Natural killer cell treated with Interleukin-12 subunit alpha and Interleukin-12 subunit beta and Interleukin-15 and Interleukin-18, amount 100 ng/mL, for 72 hours (primary cell): ENCODE results near the gene CTXN2. TPM values are rescaled to one million over a fixed set of nuclear protein-coding genes. Genes with fewer than 3 reads are reported as not detected.

Source experiments
- ATAC-seq, 2 donors: fragments of 150-1000 bp; cut with Tn5 transposase in 1 of 2; sonication (Bioruptor Pico), chemical (Tn5 transposase) in 1 of 2; 2 replicates each; pipeline ENCODE4 v1.10.0; 2021
- DNase-seq: peaks from one replicate; pipeline ENCODE4 v3.0.0; 2022; ENCODE audit warnings: low spot score
- H3K27ac Mint-ChIP-seq, 2 donors: 1 replicate in 1 of 2; 2 replicates in 1 of 2; pipeline ENCODE4 v1.8.0; 2022; ENCODE audit warnings: mixed read lengths in 2 of 2, mild to moderate bottlenecking in 1 of 2, moderate library complexity in 1 of 2
- H3K27me3 Mint-ChIP-seq, 2 donors: 1 replicate in 1 of 2; 2 replicates in 1 of 2; pipeline ENCODE4 v1.8.0; 2022; ENCODE audit warnings: mixed read lengths in 2 of 2
- H3K36me3 Mint-ChIP-seq: one replicate; pipeline ENCODE4 v1.8.0; 2022; ENCODE audit warnings: mixed read lengths
- H3K4me1 Mint-ChIP-seq, 2 donors: 1 replicate in 1 of 2; 2 replicates in 1 of 2; pipeline ENCODE4 v1.8.0; 2022; ENCODE audit warnings: low read depth in 2 of 2, mixed read lengths in 2 of 2, mild to moderate bottlenecking in 1 of 2
- H3K4me3 Mint-ChIP-seq: one replicate; pipeline ENCODE4 v1.8.0; 2022; ENCODE audit warnings: mixed read lengths
- H3K9me3 Mint-ChIP-seq: 2 replicates; pipeline ENCODE4 v1.8.0; 2022; ENCODE audit warnings: mixed read lengths
- total RNA-seq, 2 donors: library from RNA; stranded (reverse); gene quantifications; one replicate each; pipeline ENCODE4 v1.2.3, GENCODE V29; 2022

CTXN2 gene
- total RNA-seq, 2 donors from 2014 or later: not detected

DNA sequence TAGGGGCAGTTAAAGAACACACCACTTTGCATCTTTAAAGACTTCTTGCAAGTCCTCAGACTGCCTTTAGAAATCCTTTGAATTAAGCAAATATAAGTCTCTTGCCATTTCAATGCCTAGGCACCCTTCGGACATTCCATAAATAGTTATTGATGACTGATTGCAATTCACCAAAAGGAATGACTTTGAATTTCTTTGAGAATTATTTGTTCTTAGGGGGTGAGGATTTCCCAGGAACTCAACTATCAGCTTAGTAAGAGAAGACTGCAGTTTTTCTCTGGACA, 12.9 kb upstream of the CTXN2 start:
- peak overlapping the region; percentile 36 for H3K4me3 Mint-ChIP-seq
- no peak for ATAC-seq
- peaks cover 14 to 16% of the 10 kb centered on the region in 2 donors for H3K27me3 Mint-ChIP-seq
- DNase-seq: no peak
- H3K4me1 Mint-ChIP-seq: peaks cover 9 to 10% of the 10 kb centered on the region in 2 donors
- H3K36me3 Mint-ChIP-seq: no peaks in the 10 kb centered on the region
- no peak overlapping the region for H3K27ac Mint-ChIP-seq
- H3K9me3 Mint-ChIP-seq: no peaks in the 10 kb centered on the region

DNA sequence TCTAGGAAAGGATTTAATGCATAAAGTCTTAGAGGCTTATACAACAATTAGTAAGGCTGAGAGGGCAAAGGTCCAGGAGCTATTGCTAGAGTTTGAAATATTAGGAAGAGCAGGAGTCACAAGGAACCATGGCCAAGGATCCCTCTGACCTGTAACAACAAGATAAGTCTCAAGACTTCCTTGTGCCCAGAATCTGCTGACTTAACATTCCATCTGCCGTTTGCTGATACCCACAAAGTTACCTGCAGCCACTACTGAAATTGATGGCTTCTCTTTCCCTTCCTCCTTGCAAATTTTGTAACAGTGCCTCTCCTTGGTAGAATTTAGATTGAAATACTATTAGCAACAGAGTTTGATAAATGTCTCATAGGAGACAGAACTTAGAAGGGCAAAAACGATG, 8.7 kb upstream of the CTXN2 start:
- Mint-ChIP-seq H3K4me3 (no peak overlapping the region), H3K36me3 (no peaks in the 10 kb centered on the region), H3K9me3 (no peaks in the 10 kb centered on the region), H3K27me3 (peaks cover 17 to 40% of the 10 kb centered on the region in 2 donors), H3K4me1 (no peaks in the 10 kb centered on the region), H3K27ac (no peak overlapping the region)
- DNase-seq (no peak), ATAC-seq (no peak)

DNA sequence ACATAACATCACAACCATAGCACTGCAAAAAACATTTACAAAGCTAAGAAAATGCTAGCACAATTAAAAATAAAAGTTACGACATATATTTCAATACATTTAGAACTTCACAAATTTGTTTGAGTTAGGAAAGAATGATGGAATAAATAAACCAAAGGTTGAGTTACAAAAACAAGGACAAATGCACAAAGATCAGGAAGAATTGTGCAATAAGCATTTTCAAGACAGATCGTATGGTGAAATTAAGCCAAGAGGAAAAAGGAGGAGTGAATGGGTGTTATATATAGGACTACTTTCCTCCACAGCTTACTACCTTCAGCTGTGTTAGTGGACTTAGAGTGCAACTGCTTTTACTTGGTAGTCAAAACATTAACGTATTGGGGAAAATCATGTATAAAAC, 5.9 kb upstream of the CTXN2 start:
- DNase-seq: no peak
- H3K9me3 Mint-ChIP-seq: no peaks in the 10 kb centered on the region
- no peak overlapping the region for H3K4me3 Mint-ChIP-seq
- ATAC-seq: no peak
- H3K4me1 Mint-ChIP-seq: no peaks in the 10 kb centered on the region
- no peak overlapping the region for H3K27ac Mint-ChIP-seq
- no peaks in the 10 kb centered on the region for H3K36me3 Mint-ChIP-seq
- peaks cover 14 to 32% of the 10 kb centered on the region in 2 donors for H3K27me3 Mint-ChIP-seq

DNA sequence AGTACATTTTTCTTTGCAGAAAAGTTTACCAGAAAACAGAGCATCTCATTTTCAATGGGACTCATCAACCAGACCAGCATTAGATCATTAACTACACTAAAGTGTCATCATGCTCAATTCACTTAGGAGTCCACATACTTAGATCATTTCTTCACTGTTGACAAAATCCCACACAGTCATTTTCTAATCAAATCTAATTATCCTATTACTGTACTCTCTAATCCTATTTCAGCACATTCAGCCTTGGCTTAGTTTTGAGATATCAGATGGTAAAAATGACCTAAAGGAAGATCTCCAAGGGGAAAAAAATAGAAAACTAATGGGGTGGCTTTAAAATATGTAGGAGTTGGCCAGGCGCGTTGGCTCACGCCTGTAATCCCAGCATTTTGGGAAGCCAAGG, 5.2 kb upstream of the CTXN2 start:
- DNase-seq (no peak), ATAC-seq (no peak)
- Mint-ChIP-seq H3K36me3 (no peaks in the 10 kb centered on the region), H3K4me1 (no peaks in the 10 kb centered on the region), H3K27ac (no peak overlapping the region), H3K9me3 (peaks cover 4% of the 10 kb centered on the region), H3K4me3 (no peak overlapping the region), H3K27me3 (peaks cover 18 to 40% of the 10 kb centered on the region in 2 donors)

DNA sequence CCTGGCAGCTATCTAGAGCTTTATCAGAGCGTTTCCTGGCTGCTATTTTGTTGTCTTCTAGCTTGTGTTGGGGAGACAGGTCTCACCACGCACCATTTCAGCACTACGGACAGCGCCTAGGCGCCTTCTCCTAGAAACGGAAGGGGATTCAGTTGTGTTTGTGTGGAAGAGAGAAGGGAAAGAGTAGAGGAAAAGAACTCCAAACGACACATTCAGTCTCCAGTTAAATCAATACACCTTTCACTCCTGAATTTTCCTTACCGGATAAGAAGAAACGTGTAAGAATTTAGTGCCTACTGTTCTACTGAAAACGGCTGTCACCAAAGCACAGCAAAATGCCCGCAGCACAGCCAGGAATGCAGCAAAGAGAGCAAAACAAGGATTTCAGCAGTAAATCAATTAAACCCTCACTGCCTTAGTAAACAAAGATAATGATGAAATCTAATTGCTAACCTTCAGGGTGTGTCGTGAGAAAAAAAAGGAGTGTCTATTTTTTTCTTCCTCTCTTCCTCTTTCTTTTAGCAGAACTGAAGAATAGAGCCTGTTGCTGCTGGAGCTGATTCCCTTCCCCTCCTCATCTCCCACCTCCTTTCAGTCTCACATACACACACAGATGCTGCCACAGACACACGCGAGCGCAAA, 412 bp upstream of the CTXN2 start:
- peaks cover 19 to 27% of the 10 kb centered on the region in 2 donors for H3K27me3 Mint-ChIP-seq
- ATAC-seq: no peak
- no peak for DNase-seq
- H3K9me3 Mint-ChIP-seq: peaks cover 9% of the 10 kb centered on the region
- H3K4me3 Mint-ChIP-seq: no peak overlapping the region
- no peaks in the 10 kb centered on the region for H3K36me3 Mint-ChIP-seq
- H3K27ac Mint-ChIP-seq: no peak overlapping the region
- peaks cover 0 to 2% of the 10 kb centered on the region in 2 donors for H3K4me1 Mint-ChIP-seq

DNA sequence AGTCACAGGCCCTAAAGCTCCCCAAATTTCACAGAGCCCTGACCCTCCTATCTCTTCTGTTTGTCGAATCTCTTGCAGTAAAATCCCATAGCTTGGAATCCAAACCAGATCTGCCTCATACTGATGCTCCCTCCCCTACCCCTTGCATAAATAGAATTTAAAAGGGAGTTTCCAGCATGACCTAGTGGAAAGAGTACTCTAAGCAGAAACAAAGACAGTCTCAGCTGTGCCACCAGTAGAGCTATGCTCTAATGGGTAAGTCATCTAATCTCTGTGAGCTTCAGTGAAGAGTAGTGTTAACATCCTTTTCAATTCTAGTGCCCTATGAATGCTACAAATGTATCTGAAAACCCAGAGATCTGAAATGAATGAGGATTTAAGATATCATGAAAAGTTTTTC, 10.6 kb downstream of the CTXN2 start:
- no peak for ATAC-seq
- Mint-ChIP-seq H3K27ac (no peak overlapping the region), H3K36me3 (no peaks in the 10 kb centered on the region)

DNA sequence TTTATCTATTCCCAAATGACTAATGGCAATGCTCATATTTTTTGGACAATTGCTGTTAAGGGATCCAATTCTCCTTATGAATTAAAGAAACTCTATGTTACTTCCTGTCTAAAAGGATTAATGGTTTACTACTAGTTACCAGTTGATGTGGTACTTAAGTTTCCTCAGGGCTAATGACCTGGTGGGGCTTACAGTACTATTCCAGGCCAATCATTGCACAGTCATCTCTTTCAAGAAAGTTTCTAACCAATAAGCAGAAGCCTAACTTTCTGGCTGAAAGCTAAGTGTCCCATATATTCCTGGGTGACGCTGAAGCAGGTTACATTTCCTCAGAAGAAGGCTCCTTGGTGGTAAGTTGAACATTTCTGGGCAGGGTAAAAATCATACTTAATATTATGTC, 14.5 kb downstream of the CTXN2 start, which contains the start of gene SLC12A1:
Gene SLC12A1, plus strand, starts transcription at position 322 of the 400 bp plus-strand sequence. CDS start 1,418 bp downstream, outside the sequence.
- no peaks in the 10 kb centered on the region for H3K4me1 Mint-ChIP-seq
- H3K27ac Mint-ChIP-seq: no peak within 1 kb of the TSS

More for the DNA sequence above, 10.6 kb downstream of the CTXN2 start:
- Mint-ChIP-seq H3K4me1 (no peaks in the 10 kb centered on the region), H3K4me3 (no peak overlapping the region), H3K27me3 (peaks cover 11 to 27% of the 10 kb centered on the region in 2 donors), H3K9me3 (no peaks in the 10 kb centered on the region)
- no peak for DNase-seq

DNA sequence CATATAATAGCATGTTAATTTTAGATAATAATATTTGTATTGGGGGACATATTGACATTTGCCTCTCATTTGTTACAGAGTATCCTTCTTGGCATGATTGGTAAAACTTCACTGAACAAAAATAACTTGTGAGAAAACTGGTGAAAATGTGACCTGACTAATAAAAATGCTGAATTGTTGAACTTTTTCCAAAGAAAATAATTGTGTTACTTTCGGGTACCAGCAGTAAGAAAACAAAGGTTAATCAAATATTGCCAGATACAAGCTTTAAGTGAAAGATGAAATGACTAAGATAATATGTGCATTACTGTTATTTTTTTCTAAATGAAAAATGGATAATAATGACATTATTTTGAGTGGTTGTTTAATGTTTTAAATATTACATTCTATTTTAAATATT, 29.8 kb downstream of the CTXN2 start:
- DNase-seq (no peak), ATAC-seq (no peak)
- no peaks in the 10 kb centered on the region for H3K36me3 Mint-ChIP-seq
- no peak overlapping the region for H3K4me3 Mint-ChIP-seq
- H3K9me3 Mint-ChIP-seq: peaks cover 3% of the 10 kb centered on the region
- H3K27ac Mint-ChIP-seq: no peak overlapping the region
- H3K27me3 Mint-ChIP-seq: peaks cover 7 to 30% of the 10 kb centered on the region in 2 donors
- H3K4me1 Mint-ChIP-seq: no peaks in the 10 kb centered on the region

More for the DNA sequence above, 14.5 kb downstream of the CTXN2 start, which contains the start of gene SLC12A1:
- DNase-seq (no peak), ATAC-seq (no peak)
- Mint-ChIP-seq H3K9me3 (no peaks in the 10 kb centered on the region), H3K27me3 (peaks cover 9 to 22% of the 10 kb centered on the region in 2 donors), H3K4me3 (no peak within 1 kb of the TSS), H3K36me3 (no peaks in the 10 kb centered on the region)

DNA sequence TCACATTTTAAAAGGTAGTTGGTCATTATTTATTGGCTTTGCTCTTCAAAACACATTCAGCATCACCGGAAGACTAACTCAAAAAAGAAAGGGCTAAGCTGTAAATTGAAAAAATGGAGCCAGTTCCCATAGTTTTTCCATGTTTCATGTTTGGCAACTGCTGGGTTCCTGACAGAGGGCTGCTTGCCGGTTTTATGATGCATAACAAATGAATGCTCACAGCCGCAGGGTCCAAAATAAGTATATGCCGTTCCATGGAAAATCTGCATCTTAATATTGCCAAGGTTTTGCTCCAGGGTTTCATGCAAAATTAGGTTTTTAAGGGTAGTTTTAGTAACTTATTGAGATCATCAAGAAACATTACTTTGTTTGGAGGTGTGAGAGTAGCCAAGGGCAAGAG, 30.4 kb downstream of the CTXN2 start:
- ATAC-seq: no peak
- no peak overlapping the region for H3K4me3 Mint-ChIP-seq
- H3K4me1 Mint-ChIP-seq: no peaks in the 10 kb centered on the region
- H3K27me3 Mint-ChIP-seq: peaks cover 7 to 30% of the 10 kb centered on the region in 2 donors
- H3K9me3 Mint-ChIP-seq: peaks cover 3% of the 10 kb centered on the region
- H3K27ac Mint-ChIP-seq: no peak overlapping the region
- no peaks in the 10 kb centered on the region for H3K36me3 Mint-ChIP-seq
- DNase-seq: no peak

DNA sequence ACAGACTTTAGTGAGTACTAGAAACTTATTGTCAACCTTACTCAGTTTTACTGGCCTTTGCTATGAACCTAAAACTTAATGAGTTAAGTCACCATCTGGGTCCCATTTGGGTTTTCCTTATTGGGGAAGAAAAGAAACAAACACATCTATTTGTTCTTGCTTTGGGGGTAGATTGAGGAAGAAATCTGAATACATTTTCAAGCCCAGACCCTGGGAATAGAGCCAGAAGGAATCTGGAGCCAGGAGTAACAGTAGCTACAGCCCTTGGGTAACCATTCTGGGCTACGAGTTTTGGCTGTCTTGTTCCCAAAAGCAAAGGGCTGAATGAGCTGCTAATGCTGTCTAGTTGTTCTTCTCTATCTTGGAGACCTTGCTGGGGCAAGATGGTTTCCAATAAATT, 31.2 kb downstream of the CTXN2 start:
- Mint-ChIP-seq H3K9me3 (peaks cover 3% of the 10 kb centered on the region), H3K36me3 (no peaks in the 10 kb centered on the region), H3K27me3 (peaks cover 7 to 35% of the 10 kb centered on the region in 2 donors), H3K4me3 (no peak overlapping the region), H3K4me1 (no peaks in the 10 kb centered on the region), H3K27ac (no peak overlapping the region)
- DNase-seq: no peak
- no peak for ATAC-seq

DNA sequence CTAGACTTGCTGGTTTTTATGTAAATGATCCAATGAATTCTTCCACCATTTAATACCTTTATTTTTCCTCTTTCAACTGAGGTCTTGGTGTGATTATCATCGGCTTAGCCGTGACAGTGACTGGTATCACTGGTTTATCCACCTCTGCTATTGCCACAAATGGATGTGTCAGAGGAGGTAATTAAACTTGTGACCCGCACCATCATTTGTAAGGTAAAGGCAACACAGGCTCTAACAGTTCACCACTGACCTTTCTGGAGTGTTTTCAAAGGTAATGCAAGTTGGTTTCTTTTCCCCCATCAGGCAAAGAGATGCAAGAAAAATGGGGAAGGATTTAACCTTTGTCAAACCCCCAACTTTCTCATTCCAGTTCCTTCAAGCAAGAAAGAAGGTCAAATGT, 34.3 kb downstream of the CTXN2 start:
- H3K9me3 Mint-ChIP-seq: peaks cover 3% of the 10 kb centered on the region
- peaks cover 4 to 23% of the 10 kb centered on the region in 2 donors for H3K27me3 Mint-ChIP-seq
- ATAC-seq (no peak), DNase-seq (no peak)
- no peak overlapping the region for H3K27ac Mint-ChIP-seq
- no peaks in the 10 kb centered on the region for H3K4me1 Mint-ChIP-seq
- no peak overlapping the region for H3K4me3 Mint-ChIP-seq
- no peaks in the 10 kb centered on the region for H3K36me3 Mint-ChIP-seq

DNA sequence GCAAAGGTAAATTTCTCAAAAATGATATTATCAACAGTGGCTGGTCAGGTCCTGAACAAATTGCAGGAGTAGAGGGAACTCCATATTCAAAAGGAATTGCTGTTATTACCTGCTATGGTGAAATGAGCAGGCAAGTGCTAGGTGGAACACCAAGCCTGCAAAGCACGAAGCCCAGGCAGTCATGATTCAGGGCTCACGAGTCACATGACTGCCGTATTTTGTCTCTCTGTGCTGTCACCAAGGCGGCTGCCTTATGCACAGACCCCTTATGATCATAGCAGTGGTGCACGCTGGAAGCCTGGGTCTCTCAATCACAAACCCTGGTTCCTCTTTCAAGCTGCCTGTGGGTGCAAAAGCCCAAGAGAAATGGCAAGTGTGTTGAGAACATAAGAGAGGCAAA, 39.0 kb downstream of the CTXN2 start:
- Mint-ChIP-seq H3K9me3 (no peaks in the 10 kb centered on the region), H3K27me3 (peaks cover 2 to 18% of the 10 kb centered on the region in 2 donors), H3K4me1 (no peaks in the 10 kb centered on the region), H3K36me3 (no peaks in the 10 kb centered on the region), H3K27ac (no peak overlapping the region), H3K4me3 (no peak overlapping the region)
- no peak for ATAC-seq
- DNase-seq: no peak

DNA sequence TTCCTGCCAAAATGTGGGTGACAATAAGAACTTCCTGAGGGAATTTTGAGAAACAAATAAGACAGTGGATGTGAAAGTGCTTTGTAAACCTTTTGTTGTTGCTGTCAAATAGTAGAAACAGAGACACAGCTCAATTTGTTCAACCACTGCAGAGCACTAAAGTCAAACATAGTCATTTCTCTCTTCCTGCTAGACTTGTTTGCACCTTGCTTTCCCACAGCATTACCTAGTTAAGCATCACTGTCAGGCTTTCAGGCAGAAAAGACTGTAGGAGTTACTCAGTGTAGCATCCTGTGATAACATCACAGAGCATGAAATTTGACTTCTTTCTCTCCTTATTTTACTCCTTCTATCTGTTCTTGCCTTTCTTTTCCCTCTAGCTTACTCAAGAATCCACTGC, 41.8 kb downstream of the CTXN2 start:
- no peaks in the 10 kb centered on the region for H3K9me3 Mint-ChIP-seq
- DNase-seq (no peak), ATAC-seq (no peak)
- H3K4me3 Mint-ChIP-seq: no peak overlapping the region
- H3K36me3 Mint-ChIP-seq: no peaks in the 10 kb centered on the region
- H3K4me1 Mint-ChIP-seq: no peaks in the 10 kb centered on the region
- peaks cover 5 to 17% of the 10 kb centered on the region in 2 donors for H3K27me3 Mint-ChIP-seq
- H3K27ac Mint-ChIP-seq: no peak overlapping the region

DNA sequence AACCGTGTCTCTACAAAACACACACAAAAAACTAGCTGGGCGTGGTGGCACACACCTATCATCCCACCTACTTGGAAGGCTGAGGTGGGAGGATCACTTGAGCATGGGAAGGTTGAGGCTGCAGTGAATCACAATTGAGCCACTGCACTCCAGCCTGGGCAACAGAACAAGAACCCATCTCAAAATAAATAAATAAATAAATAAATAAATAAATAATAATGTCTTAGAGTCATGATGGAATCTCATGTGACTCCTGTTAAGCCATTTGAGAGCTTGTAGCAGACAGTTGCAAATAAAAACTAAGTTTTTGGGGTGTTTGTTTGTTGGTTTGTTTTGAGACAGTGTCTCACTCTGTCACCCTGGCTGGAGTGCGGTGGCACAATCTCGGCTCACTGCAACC, 47.9 kb downstream of the CTXN2 start:
- Mint-ChIP-seq H3K27me3 (peaks cover 5 to 10% of the 10 kb centered on the region in 2 donors), H3K36me3 (no peaks in the 10 kb centered on the region), H3K9me3 (no peaks in the 10 kb centered on the region), H3K4me3 (no peak overlapping the region), H3K27ac (no peak overlapping the region), H3K4me1 (no peaks in the 10 kb centered on the region)
- ATAC-seq (no peak), DNase-seq (no peak)

DNA sequence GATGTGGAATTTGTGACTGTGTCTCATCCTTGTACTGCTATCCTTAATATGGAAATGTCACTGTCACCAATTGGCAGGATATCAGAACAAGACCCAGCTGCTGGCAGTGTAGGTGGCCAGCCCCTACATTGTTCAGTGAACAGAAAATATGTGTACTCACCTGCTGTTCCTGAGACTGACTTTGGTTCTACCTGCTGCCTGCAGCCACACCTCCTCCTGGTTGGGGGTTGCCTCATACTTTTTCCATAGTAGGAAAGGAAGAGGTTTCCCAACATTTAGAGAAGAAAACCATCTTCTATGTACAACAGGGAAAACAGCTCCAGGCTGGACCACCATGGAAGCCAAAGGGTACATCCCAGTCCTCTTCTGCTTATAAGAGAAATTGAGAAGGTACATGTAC, 50.5 kb downstream of the CTXN2 start:
- Mint-ChIP-seq H3K27me3 (peaks cover 5 to 10% of the 10 kb centered on the region in 2 donors), H3K9me3 (no peaks in the 10 kb centered on the region), H3K4me3 (no peak overlapping the region), H3K36me3 (no peaks in the 10 kb centered on the region), H3K4me1 (no peaks in the 10 kb centered on the region), H3K27ac (no peak overlapping the region)
- ATAC-seq (no peak), DNase-seq (no peak)
